ENCODE data around the gene RUNX1.
A peak's percentile ranks its signal among the peaks of the same experiment; 100 is the strongest.

Gene RUNX1

DNA sequence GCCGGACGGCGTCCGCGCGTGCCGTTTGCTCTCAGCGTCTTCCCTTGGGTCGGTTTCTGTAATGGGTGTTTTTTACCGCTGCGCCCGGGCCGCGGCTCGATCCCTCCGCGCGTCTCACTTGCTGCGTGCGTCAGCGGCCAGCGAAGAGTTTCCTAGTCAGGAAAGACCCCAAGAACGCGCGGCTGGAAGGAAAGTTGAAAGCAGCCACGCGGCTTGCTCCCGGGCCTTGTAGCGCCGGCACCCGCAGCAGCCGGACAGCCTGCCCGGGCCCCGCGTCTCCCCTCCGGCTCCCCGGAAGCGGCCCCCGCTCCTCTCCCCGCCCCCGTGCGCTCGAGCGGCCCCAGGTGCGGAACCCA, 159.8 kb downstream of the RUNX1 start:
- Histone ChIP-seq H3K4me3 (ENCODE audit: low read depth, low read length) (peak overlapping the region; percentile 52), H3K27me3 (peaks cover 76% of the 10 kb centered on the region), H3K36me3 (no peaks in the 10 kb centered on the region), H3K9me3 (no peaks in the 10 kb centered on the region; the same call in 1 of the 2 replicates), H3K4me1 (no peaks in the 10 kb centered on the region)
- DNase-seq, result no peak
- no peak for TF ChIP-seq CTCF (IDR thresholded peaks at IDR 0.05; ENCODE audit: low read depth, low read length)

- no peaks in the 10 kb centered on the region for H3K36me3 ChIP-seq
- H3K27me3 ChIP-seq, result peaks cover 81% of the 10 kb centered on the region
- no peaks in the 10 kb centered on the region; the same call in 1 of the 2 replicates for H3K9me3 ChIP-seq
- peak overlapping the region; percentile 52 for H3K4me3 ChIP-seq (ENCODE audit: low read depth, low read length)
- no peaks in the 10 kb centered on the region for H3K4me1 ChIP-seq
- peak; percentile 90 for DNase-seq
- TF ChIP-seq CTCF (IDR thresholded peaks at IDR 0.05; ENCODE audit: low read depth, low read length), result no peak
Measured at GRCh38 chr21:34888569-34889319, 160.4 kb downstream of the RUNX1 start.

GRCh38 chr21:34887725-34888568, 161.2 kb downstream of the RUNX1 start:
- no peak for TF ChIP-seq CTCF (IDR thresholded peaks at IDR 0.05; ENCODE audit: low read depth, low read length)
- Histone ChIP-seq H3K27me3 (peaks cover 84% of the 10 kb centered on the region), H3K4me1 (no peaks in the 10 kb centered on the region), H3K36me3 (no peaks in the 10 kb centered on the region), H3K4me3 (ENCODE audit: low read depth, low read length) (peak overlapping the region; percentile 38), H3K9me3 (no peaks in the 10 kb centered on the region; the same call in 1 of the 2 replicates)
- DNase-seq, result peak; percentile 30

DNA sequence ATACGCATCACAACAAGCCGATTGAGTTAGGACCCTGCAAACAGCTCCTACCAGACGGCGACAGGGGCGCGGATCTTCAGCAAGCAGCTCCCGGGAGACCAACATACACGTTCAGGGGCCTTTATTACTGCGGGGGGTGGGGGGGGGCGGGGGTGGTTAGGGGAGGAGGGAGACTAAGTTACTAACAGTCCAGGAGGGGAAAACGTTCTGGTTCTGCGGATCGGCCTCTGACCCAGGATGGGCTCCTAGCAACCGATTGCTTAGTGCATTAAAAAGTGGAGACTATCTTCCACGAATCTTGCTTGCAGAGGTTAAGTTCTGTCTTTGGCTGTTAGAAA, 162.0 kb downstream of the RUNX1 start:
- no peaks in the 10 kb centered on the region for H3K4me1 ChIP-seq
- H3K36me3 ChIP-seq, result no peaks in the 10 kb centered on the region
- H3K9me3 ChIP-seq, result no peaks in the 10 kb centered on the region; the same call in 1 of the 2 replicates
- no peak for DNase-seq
- H3K4me3 ChIP-seq (ENCODE audit: low read depth, low read length), result no peak overlapping the region
- H3K27me3 ChIP-seq, result peaks cover 75% of the 10 kb centered on the region
- TF ChIP-seq CTCF (IDR thresholded peaks at IDR 0.05; ENCODE audit: low read depth, low read length), result no peak

GRCh38 chr21:34886240-34887104, 162.6 kb downstream of the RUNX1 start:
- Histone ChIP-seq H3K27me3 (peaks cover 72% of the 10 kb centered on the region), H3K36me3 (no peaks in the 10 kb centered on the region), H3K9me3 (no peaks in the 10 kb centered on the region; the same call in 1 of the 2 replicates), H3K4me1 (no peaks in the 10 kb centered on the region), H3K4me3 (ENCODE audit: low read depth, low read length) (no peak overlapping the region)
- no peak for TF ChIP-seq CTCF (IDR thresholded peaks at IDR 0.05; ENCODE audit: low read depth, low read length)
- DNase-seq, result no peak
